Measurements from ENCODE around the gene ERG28. TPM values are rescaled to one million over a fixed set of nuclear protein-coding genes. Genes with fewer than 3 reads are reported as not detected.
"Not testable (repeated sequence)": the region's sequence is repeated elsewhere in the genome, so short reads cannot be mapped to it uniquely, and the experiment has no call there.

The ERG28 gene
- polyA plus RNA-seq, 1 experiment = 23.7 TPM

GRCh38 chr14:75697386-75697785 is 36.7 kb upstream of the ERG28 start:
- no peak for TF ChIP-seq CTCF (IDR thresholded peaks at IDR 0.05; ENCODE audit: insufficient read depth, low read depth, low read length)
- no peak for DNase-seq (ENCODE audit: low read depth)
- ChIA-PET CTCF (interaction anchor here (1.4 to 2.2 kb wide), 3 partner anchors 12 to 285 kb away, joined by 3 to 6 read pairs (median 6); partner anchors contain the start of gene TGFB3), POLR2A (no interaction called here)
- Histone ChIP-seq H3K27me3 (ENCODE audit: control insufficient read depth, insufficient read depth, low read length) (no peaks in the 10 kb centered on the region), H3K4me3 (ENCODE audit: low read depth, low read length) (no peak overlapping the region), H3K36me3 (ENCODE audit: control insufficient read depth, insufficient read depth, low read length) (peaks cover 1% of the 10 kb centered on the region; the same call in 1 of the 2 replicates)

DNA sequence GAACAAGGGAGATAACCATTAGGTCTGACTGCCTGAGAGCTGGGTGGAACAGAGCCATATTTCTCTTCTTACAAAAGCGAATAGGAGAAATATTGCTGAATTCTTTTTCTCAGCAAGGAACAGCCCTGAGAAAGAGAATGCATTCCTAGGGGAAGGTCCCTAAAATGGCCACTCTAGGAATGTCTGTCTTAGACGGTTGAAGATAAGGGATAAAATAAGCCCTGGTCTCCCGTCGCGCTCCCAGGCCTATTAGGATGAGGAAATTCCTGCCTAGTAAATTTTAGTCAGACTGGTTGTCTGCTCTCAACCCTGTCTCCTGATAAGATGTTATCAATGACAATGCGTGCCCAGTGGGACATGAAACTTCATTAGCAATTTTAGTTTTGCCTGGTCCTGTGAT is 34.3 kb upstream of the ERG28 start:
- CTCF ChIA-PET = interaction anchor here (0.6 to 0.9 kb wide), 2 partner anchors 14 to 791 kb away, joined by 3 read pairs; no protein-coding TSS in a partner anchor
- not testable (repeated sequence) for DNase-seq (ENCODE audit: low read depth)

DNA sequence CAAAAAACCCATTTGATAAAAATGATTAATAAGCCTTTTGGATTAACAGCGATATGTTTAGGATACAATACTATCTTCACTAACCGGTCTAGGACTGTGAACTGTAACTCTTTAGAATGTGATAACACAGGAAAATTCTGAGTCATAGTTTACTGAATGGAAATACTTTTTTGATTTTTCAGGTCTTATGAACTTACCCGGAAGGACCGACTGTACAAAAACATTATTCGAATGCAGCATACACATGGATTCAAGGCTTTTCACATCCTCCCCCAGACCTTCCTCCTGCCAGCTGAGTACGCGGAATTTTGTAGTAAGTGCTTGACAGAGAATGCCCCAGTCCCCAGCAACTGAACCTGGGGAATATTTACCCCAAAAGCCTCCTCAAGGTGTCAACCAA is 29.3 kb upstream of the ERG28 start:
- POLR2A ChIA-PET = no interaction called here

More for the DNA sequence above, 34.3 kb upstream of the ERG28 start:
- H3K27me3 ChIP-seq (ENCODE audit: control insufficient read depth, insufficient read depth, low read length); H3K36me3 ChIP-seq (ENCODE audit: control insufficient read depth, insufficient read depth, low read length); H3K4me3 ChIP-seq (ENCODE audit: low read depth, low read length): not testable (repeated sequence)
- POLR2A ChIA-PET = interaction anchor here (0.7 kb wide), 1 partner anchor 291 kb away, joined by 16 read pairs; the partner anchor contains the start of gene IFT43

GRCh38 chr14:75689012-75689411 is 28.3 kb upstream of the ERG28 start:
- Histone ChIP-seq H3K36me3 (ENCODE audit: control insufficient read depth, insufficient read depth, low read length) (peaks cover 6% of the 10 kb centered on the region), H3K4me3 (ENCODE audit: low read depth, low read length) (no peak overlapping the region), H3K27me3 (ENCODE audit: control insufficient read depth, insufficient read depth, low read length) (no peaks in the 10 kb centered on the region)
- peak; percentile 10 for DNase-seq (ENCODE audit: low read depth)
- no peak for TF ChIP-seq CTCF (IDR thresholded peaks at IDR 0.05; ENCODE audit: insufficient read depth, low read depth, low read length)
- POLR2A ChIA-PET = no interaction called here
- CTCF ChIA-PET = interaction anchor here (1.3 to 2.4 kb wide), 2 partner anchors 20 to 664 kb away, joined by 3 to 10 read pairs; no protein-coding TSS in a partner anchor

More for the DNA sequence above, 29.3 kb upstream of the ERG28 start:
- no peak for DNase-seq (ENCODE audit: low read depth)
- no peak for TF ChIP-seq CTCF (IDR thresholded peaks at IDR 0.05; ENCODE audit: insufficient read depth, low read depth, low read length)
- CTCF ChIA-PET = interaction anchor here (2.4 kb wide), 1 partner anchor 19 kb away, joined by 10 read pairs; no protein-coding TSS in a partner anchor
- Histone ChIP-seq H3K27me3 (ENCODE audit: control insufficient read depth, insufficient read depth, low read length) (no peaks in the 10 kb centered on the region), H3K4me3 (ENCODE audit: low read depth, low read length) (no peak overlapping the region), H3K36me3 (ENCODE audit: control insufficient read depth, insufficient read depth, low read length) (peaks cover 6% of the 10 kb centered on the region)

- Histone ChIP-seq H3K27me3 (ENCODE audit: control insufficient read depth, insufficient read depth, low read length) (no peaks in the 10 kb centered on the region), H3K36me3 (ENCODE audit: control insufficient read depth, insufficient read depth, low read length) (peaks cover 3% of the 10 kb centered on the region), H3K4me3 (ENCODE audit: low read depth, low read length) (no peak overlapping the region)
- DNase-seq (ENCODE audit: low read depth) = no peak
- no peak for TF ChIP-seq CTCF (IDR thresholded peaks at IDR 0.05; ENCODE audit: insufficient read depth, low read depth, low read length)
- ChIA-PET POLR2A (no interaction called here), CTCF (interaction anchor here (1.6 to 2.2 kb wide), 2 partner anchors 14 to 23 kb away, joined by 4 to 6 read pairs; no protein-coding TSS in a partner anchor)
Observed at GRCh38 chr14:75685910-75686309, 25.2 kb upstream of the ERG28 start.
